Large intestine (tissue), 12 donors: ENCODE measurements around the gene UBE2J2. TPM values are rescaled to one million over a fixed set of nuclear protein-coding genes. Genes with fewer than 3 reads are reported as not detected.

Experiments used
- DNase-seq, 2 donors: peaks; one replicate each; pipeline versions ENCODE4 v3.0.0 to v3.0.0-alpha.2; 2013
- H3K27ac ChIP-seq: one replicate; pipeline ENCODE4 v1.5.1; 2013; ENCODE audit warnings: low read length
- H3K27me3 ChIP-seq: 2 replicates; pipeline ENCODE4 v1.6.1; 2013; ENCODE audit warnings: low read length; ENCODE audit not compliant: control insufficient read depth, insufficient read depth
- H3K36me3 ChIP-seq: 2 replicates; pipeline ENCODE4 v1.6.1; 2013; ENCODE audit warnings: low read length; ENCODE audit not compliant: control insufficient read depth, insufficient read depth
- H3K4me1 ChIP-seq: one replicate; pipeline ENCODE4 v1.6.1; 2013; ENCODE audit warnings: low read length; ENCODE audit not compliant: control insufficient read depth, insufficient read depth
- H3K4me3 ChIP-seq: one replicate; pipeline ENCODE4 v1.5.1; 2013; ENCODE audit warnings: low read length
- H3K9me3 ChIP-seq: one replicate; pipeline ENCODE4 v1.6.1; 2013; ENCODE audit warnings: mild to moderate bottlenecking, low read depth, low read length, moderate library complexity; ENCODE audit not compliant: control insufficient read depth
- WGBS: methylation state at CpG from one replicate; pipeline ENCODE4 v1.1.5; 2013; ENCODE audit warnings: low lambda C conversion rate; ENCODE audit not compliant: insufficient coverage; 5-methylcytosine and 5-hydroxymethylcytosine counted together
- long read RNA-seq, 11 donors: transcript quantifications; one replicate each; lab custom pipeline, GENCODE V29; 2026
- polyA plus RNA-seq: library from polyadenylated mRNA; unstranded; fragments of 120-200 nt; gene quantifications from one replicate; pipeline ENCODE4 v1.2.1, GENCODE V29; 2013

UBE2J2 gene
- polyA plus RNA-seq = 52.9 TPM
- long read RNA-seq, donor 1, transcript UBE2J2-202 (7 exons, 1,733 nt) = major isoform, 9 of 11 reads
- long read RNA-seq, donor 1, partial matches to known transcripts = 0 of 11 reads
- long read RNA-seq, donor 1, other reads (novel, unspliced or antisense) = 0 of 11 reads
- long read RNA-seq, donor 2, transcript UBE2J2-202 (7 exons, 1,733 nt) = major isoform, 19 of 27 reads
- long read RNA-seq, donor 2, partial matches to known transcripts = 0 of 27 reads
- long read RNA-seq, donor 2, other reads (novel, unspliced or antisense) = 0 of 27 reads
- long read RNA-seq, donor 3 = 0 reads
- long read RNA-seq, donor 4, partial matches to known transcripts = 0 of 3 reads
- long read RNA-seq, donor 4, other reads (novel, unspliced or antisense) = 0 of 3 reads
- long read RNA-seq, donor 5, partial matches to known transcripts = 5 of 9 reads
- long read RNA-seq, donor 5, other reads (novel, unspliced or antisense) = 0 of 9 reads
- long read RNA-seq, donor 6, transcript UBE2J2-202 (7 exons, 1,733 nt) = major isoform, 5 of 15 reads
- long read RNA-seq, donor 6, partial matches to known transcripts = 7 of 15 reads
- long read RNA-seq, donor 6, other reads (novel, unspliced or antisense) = 0 of 15 reads
- long read RNA-seq, donor 7, partial matches to known transcripts = 0 of 8 reads
- long read RNA-seq, donor 7, other reads (novel, unspliced or antisense) = 0 of 8 reads
- long read RNA-seq, donor 8, transcript UBE2J2-202 (7 exons, 1,733 nt) = major isoform, 11 of 22 reads
- long read RNA-seq, donor 8, transcript UBE2J2-212 (2 exons, 515 nt) = minor isoform, 5 of 22 reads
- long read RNA-seq, donor 8, partial matches to known transcripts = 0 of 22 reads
- long read RNA-seq, donor 8, other reads (novel, unspliced or antisense) = 0 of 22 reads
- long read RNA-seq, donor 9, transcript UBE2J2-202 (7 exons, 1,733 nt) = major isoform, 10 of 11 reads
- long read RNA-seq, donor 9, partial matches to known transcripts = 0 of 11 reads
- long read RNA-seq, donor 9, other reads (novel, unspliced or antisense) = 0 of 11 reads
- long read RNA-seq, donor 10, transcript UBE2J2-202 (7 exons, 1,733 nt) = major isoform, 5 of 10 reads
- long read RNA-seq, donor 10, partial matches to known transcripts = 0 of 10 reads
- long read RNA-seq, donor 10, other reads (novel, unspliced or antisense) = 0 of 10 reads
- long read RNA-seq, donor 11, transcript UBE2J2-202 (7 exons, 1,733 nt) = major isoform, 15 of 18 reads
- long read RNA-seq, donor 11, partial matches to known transcripts = 0 of 18 reads
- long read RNA-seq, donor 11, other reads (novel, unspliced or antisense) = 0 of 18 reads

DNA sequence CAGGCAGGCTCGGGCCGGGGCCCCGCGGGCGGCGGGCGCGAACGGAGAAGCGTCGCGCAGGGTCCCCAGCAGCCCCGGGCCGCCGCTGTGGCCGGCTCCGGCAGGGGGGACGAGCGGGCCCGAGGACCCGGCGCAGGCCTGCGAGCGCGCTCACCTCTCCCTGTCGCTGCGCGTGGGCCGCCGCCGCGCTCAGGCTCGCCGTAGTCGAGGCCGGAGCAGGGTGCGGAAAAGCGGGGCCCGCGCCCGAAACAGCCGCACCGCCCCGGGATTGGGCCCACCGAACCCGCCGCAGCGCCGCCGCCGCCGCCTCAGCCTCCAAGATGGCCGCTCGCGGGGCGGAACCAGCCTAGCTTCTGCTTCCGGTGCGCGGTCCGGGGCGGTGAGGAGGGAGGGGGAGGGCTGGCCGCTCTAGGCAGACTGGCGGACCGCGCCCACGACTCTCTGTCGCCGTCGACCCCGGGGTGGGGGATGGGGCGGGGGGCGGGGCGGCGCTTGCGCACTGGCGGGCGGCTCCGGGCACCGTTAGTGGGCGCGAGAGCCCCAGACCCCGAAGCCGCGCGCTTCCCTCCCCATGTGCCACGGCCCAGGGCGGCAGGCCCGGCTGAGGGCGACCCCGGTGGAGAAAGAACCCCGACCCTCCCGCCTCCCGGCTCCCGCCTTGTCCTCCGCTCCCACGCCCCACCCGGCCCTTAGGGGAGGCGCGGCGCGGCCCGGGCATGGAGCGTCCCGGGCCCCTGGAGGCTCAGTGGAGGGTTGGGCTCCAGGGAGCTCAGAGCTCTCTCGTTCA lies at the start of gene UBE2J2:
TSS of gene UBE2J2 (minus strand) at position 343 of the 787 bp plus-strand sequence. CDS start 5,862 bp downstream, outside the sequence.
- Histone ChIP-seq H3K27me3 (no peaks in the 10 kb centered on the region), H3K4me3 (peak within 1 kb of the TSS; percentile 95), H3K4me1 (peaks cover 19% of the 10 kb centered on the region), H3K27ac (peak within 1 kb of the TSS; percentile 7), H3K36me3 (peaks cover 7% of the 10 kb centered on the region), H3K9me3 (peaks cover 3% of the 10 kb centered on the region)
- DNase-seq = peak; percentile 90 to 91
- no CpG with 5 or more reads among the region's 105 CpGs for WGBS

GRCh38 chr1:1322952-1323351 lies 49.3 kb upstream of the UBE2J2 start:
- no peaks in the 10 kb centered on the region for H3K27me3 ChIP-seq
- DNase-seq = no peak
- peaks cover 53% of the 10 kb centered on the region for H3K36me3 ChIP-seq
- H3K27ac ChIP-seq = no peak overlapping the region
- H3K9me3 ChIP-seq = no peaks in the 10 kb centered on the region
- no peak overlapping the region for H3K4me3 ChIP-seq
- peaks cover 17% of the 10 kb centered on the region for H3K4me1 ChIP-seq
- WGBS = no CpG with 5 or more reads among the region's 10 CpGs

- H3K36me3 ChIP-seq = peaks cover 50% of the 10 kb centered on the region
Observed at GRCh38 chr1:1322418-1322817, 48.8 kb upstream of the UBE2J2 start.

GRCh38 chr1:1321477-1321876 lies 47.8 kb upstream of the UBE2J2 start:
- no peaks in the 10 kb centered on the region for H3K27me3 ChIP-seq

More at GRCh38 chr1:1322418-1322817, 48.8 kb upstream of the UBE2J2 start:
- no CpG with 5 or more reads among the region's 14 CpGs for WGBS
- peaks cover 17% of the 10 kb centered on the region for H3K4me1 ChIP-seq
- H3K9me3 ChIP-seq = no peaks in the 10 kb centered on the region
- no peaks in the 10 kb centered on the region for H3K27me3 ChIP-seq
- H3K27ac ChIP-seq = no peak overlapping the region
- no peak for DNase-seq
- H3K4me3 ChIP-seq = no peak overlapping the region

DNA sequence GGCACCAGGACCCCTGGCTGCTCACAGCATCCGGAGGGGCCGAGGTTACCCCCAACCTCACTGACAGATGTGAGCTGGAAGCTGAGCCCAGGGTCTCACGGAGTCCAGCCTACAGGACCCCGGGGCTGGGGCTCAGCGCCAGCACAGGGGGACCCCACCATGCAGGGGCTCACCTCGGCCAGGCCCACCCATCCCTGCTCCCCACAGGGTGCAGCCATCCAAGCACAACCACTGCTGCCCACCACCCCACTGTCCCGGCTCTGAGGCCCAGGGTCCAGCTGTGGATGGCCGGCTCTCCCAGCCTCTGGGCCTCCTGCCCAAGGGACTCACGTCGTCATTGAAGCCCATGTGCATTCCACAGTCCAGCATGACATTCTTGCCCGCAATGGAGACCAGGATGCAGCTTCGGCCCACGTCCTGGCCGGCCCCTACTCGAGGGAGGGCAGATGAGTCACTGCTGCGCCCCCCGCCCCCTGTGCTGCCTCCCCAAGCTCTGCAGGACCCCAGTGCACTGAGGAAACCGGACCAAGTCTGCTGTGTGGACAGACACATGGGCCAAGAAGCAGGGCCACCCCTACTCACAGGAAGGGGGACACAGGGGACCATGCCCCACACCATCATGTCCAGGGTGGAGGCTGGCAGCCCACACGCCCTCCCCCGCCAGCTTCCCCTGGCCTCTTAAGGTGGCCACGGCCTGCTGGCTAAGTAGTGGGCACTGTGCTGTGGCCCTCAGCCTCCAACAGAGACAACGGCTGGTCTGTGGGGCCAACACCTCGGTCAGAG lies 47.2 kb upstream of the UBE2J2 start:
- DNase-seq = no peak
- Histone ChIP-seq H3K27me3 (no peaks in the 10 kb centered on the region), H3K27ac (no peak overlapping the region), H3K9me3 (no peaks in the 10 kb centered on the region), H3K36me3 (peaks cover 44% of the 10 kb centered on the region), H3K4me1 (peaks cover 10% of the 10 kb centered on the region), H3K4me3 (no peak overlapping the region)
- WGBS = no CpG with 5 or more reads among the region's 23 CpGs

More at GRCh38 chr1:1321477-1321876, 47.8 kb upstream of the UBE2J2 start:
- whole genome bisulfite sequencing = no CpG with 5 or more reads among the region's 8 CpGs
- no peak for DNase-seq
- Histone ChIP-seq H3K27ac (no peak overlapping the region), H3K4me1 (peaks cover 16% of the 10 kb centered on the region), H3K9me3 (no peaks in the 10 kb centered on the region), H3K36me3 (peaks cover 46% of the 10 kb centered on the region), H3K4me3 (no peak overlapping the region)

- H3K36me3 ChIP-seq = peaks cover 51% of the 10 kb centered on the region
- H3K27me3 ChIP-seq = no peaks in the 10 kb centered on the region
- WGBS = no CpG with 5 or more reads among the region's 13 CpGs
- H3K27ac ChIP-seq = no peak overlapping the region
- peaks cover 3% of the 10 kb centered on the region for H3K4me1 ChIP-seq
- H3K4me3 ChIP-seq = no peak overlapping the region
- DNase-seq = no peak
- H3K9me3 ChIP-seq = no peaks in the 10 kb centered on the region
Observed at GRCh38 chr1:1319646-1319941, 45.9 kb upstream of the UBE2J2 start.

DNA sequence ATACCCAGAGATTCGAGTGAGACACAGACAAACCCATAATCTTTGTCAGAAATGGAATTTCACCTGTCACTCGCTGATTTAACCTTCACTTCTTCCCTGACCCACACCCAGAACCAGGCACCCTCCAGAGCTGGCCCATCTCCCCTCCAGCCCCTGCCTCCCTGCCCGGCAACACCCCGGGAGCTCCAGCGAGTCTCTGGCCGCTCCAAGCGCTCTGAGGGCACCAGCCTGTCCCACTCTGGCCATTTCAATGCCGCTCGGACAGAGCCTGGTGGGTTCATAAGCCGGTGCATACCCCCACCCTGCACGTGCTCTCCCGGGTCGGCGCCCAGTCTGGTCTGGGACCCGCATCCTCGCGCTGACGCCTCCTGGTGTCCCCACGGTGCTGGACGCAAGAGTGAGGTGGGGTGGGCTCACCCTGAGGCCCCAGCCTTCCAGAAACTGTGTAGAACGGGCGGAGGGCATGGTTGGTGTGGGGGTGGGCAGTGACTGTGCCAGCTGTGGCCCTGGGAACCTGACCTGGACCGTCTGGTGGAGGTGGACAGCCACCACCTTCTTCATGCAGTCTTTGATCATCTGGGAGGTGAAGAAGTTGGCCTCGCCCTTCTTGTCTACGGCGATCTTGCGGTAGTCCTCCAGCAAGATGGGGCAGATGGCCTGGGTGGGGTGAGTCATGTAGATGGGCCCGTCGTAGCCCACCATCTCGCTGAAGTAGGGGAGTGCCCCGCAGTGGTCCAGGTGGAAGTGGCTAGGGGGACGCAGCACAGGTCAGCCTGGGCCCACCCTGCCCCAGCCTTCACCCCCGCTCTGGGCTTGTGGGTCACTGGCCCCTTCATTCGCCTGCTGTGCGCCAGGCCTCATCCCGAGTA lies 45.4 kb upstream of the UBE2J2 start:
- Histone ChIP-seq H3K27me3 (no peaks in the 10 kb centered on the region), H3K4me1 (peaks cover 3% of the 10 kb centered on the region), H3K4me3 (no peak overlapping the region), H3K36me3 (peaks cover 57% of the 10 kb centered on the region), H3K27ac (no peak overlapping the region), H3K9me3 (no peaks in the 10 kb centered on the region)
- 100% methylated on average over 1 of the region's 36 CpGs for WGBS
- DNase-seq = no peak

- no peak for DNase-seq
- H3K4me1 ChIP-seq = peaks cover 3% of the 10 kb centered on the region
- H3K9me3 ChIP-seq = no peaks in the 10 kb centered on the region
- no peak overlapping the region for H3K27ac ChIP-seq
- peaks cover 65% of the 10 kb centered on the region for H3K36me3 ChIP-seq
- WGBS = no CpG with 5 or more reads among the region's 9 CpGs
- H3K27me3 ChIP-seq = no peaks in the 10 kb centered on the region
- no peak overlapping the region for H3K4me3 ChIP-seq
Observed at GRCh38 chr1:1318131-1318652, 44.5 kb upstream of the UBE2J2 start.
